ENCODE measurements around the gene ZBED5. TPM values are rescaled to one million over a fixed set of nuclear protein-coding genes. Genes with fewer than 3 reads are reported as not detected.
"Not testable (repeated sequence)": the region's sequence is repeated elsewhere in the genome, so short reads cannot be mapped to it uniquely, and the experiment has no call there.

ZBED5 gene
- polyA plus RNA-seq, 1 donor from 2014 or later, result 178 TPM

- no peak for TF ChIP-seq CTCF (IDR thresholded peaks at IDR 0.05; ENCODE audit: poor library complexity, severe bottlenecking)
- TF ChIP-seq TAF1 (IDR thresholded peaks at IDR 0.05; ENCODE audit: low read depth), result no peak
- TF ChIP-seq EP300 (conservative IDR thresholded peaks at IDR 0.05; ENCODE audit: poor library complexity, severe bottlenecking), result no peak
- no peak for TF ChIP-seq REST (IDR thresholded peaks at IDR 0.05; ENCODE audit: borderline replicate concordance)
- TF ChIP-seq SMC3 (conservative IDR thresholded peaks at IDR 0.05; ENCODE audit: poor library complexity), result no peak
- no peak for TF ChIP-seq POLR2AphosphoS5 (IDR thresholded peaks at IDR 0.05)
- no peak for TF ChIP-seq MXI1 (conservative IDR thresholded peaks at IDR 0.05; ENCODE audit: poor library complexity, severe bottlenecking)
- no peak for TF ChIP-seq RAD21 (conservative IDR thresholded peaks at IDR 0.05)
- no peak for TF ChIP-seq EZH2 (IDR thresholded peaks at IDR 0.05; ENCODE audit: borderline replicate concordance, insufficient read depth, low read length, poor library complexity, severe bottlenecking)
- Histone ChIP-seq H2AFZ (ENCODE audit: low read depth, low read length) (no peak overlapping the region), H3K9me2 (ENCODE audit: insufficient read depth, low read length) (no peaks in the 10 kb centered on the region)
These were observed 34.4 kb upstream of the ZBED5 start for GRCh38 chr11:10892250-10892649.

GRCh38 chr11:10891151-10891720 lies 33.4 kb upstream of the ZBED5 start:
- no peaks in the 10 kb centered on the region for H3K36me3 ChIP-seq (ENCODE audit: insufficient read depth, low read length)
- no peak overlapping the region for H3K27ac ChIP-seq (ENCODE audit: low read length)
- no peaks in the 10 kb centered on the region for H3K9me2 ChIP-seq (ENCODE audit: insufficient read depth, low read length)
- no peak overlapping the region for H2AFZ ChIP-seq (ENCODE audit: low read depth, low read length)
- no peaks in the 10 kb centered on the region for H3K27me3 ChIP-seq (ENCODE audit: insufficient read depth, low read depth, low read length)
- H3K9me3 ChIP-seq (ENCODE audit: low read length), result no peaks in the 10 kb centered on the region
- no peak overlapping the region for H3K4me3 ChIP-seq (ENCODE audit: low read length)
- no peaks in the 10 kb centered on the region for H3K79me2 ChIP-seq (replicated peaks; ENCODE audit: insufficient read depth, low read length)
- H3F3A ChIP-seq (ENCODE audit: insufficient read depth, low read length, poor library complexity, severe bottlenecking), result no peaks in the 10 kb centered on the region
- H4K20me1 ChIP-seq (ENCODE audit: insufficient read depth), result no peaks in the 10 kb centered on the region
- no peak overlapping the region for H3K9ac ChIP-seq (ENCODE audit: low read length)
- H3K4me2 ChIP-seq (ENCODE audit: low read length), result no peak overlapping the region
- no peak for TF ChIP-seq EP300 (conservative IDR thresholded peaks at IDR 0.05; ENCODE audit: poor library complexity, severe bottlenecking)
- no peak for TF ChIP-seq RAD21 (conservative IDR thresholded peaks at IDR 0.05)
- TF ChIP-seq TAF1 (IDR thresholded peaks at IDR 0.05; ENCODE audit: low read depth), result no peak
- no peak for TF ChIP-seq MXI1 (conservative IDR thresholded peaks at IDR 0.05; ENCODE audit: poor library complexity, severe bottlenecking)

More at GRCh38 chr11:10892250-10892649, 34.4 kb upstream of the ZBED5 start:
- no peak overlapping the region for H3K4me2 ChIP-seq (ENCODE audit: low read length)
- H3K4me3 ChIP-seq (ENCODE audit: low read length), result no peak overlapping the region
- no peaks in the 10 kb centered on the region for H4K20me1 ChIP-seq (ENCODE audit: insufficient read depth)
- H3K9ac ChIP-seq (ENCODE audit: low read length), result no peak overlapping the region
- no peaks in the 10 kb centered on the region for H3K79me2 ChIP-seq (replicated peaks; ENCODE audit: insufficient read depth, low read length)
- no peaks in the 10 kb centered on the region for H3K9me3 ChIP-seq (ENCODE audit: low read length)
- no peaks in the 10 kb centered on the region for H3K27me3 ChIP-seq (ENCODE audit: insufficient read depth, low read depth, low read length)
- H3K27ac ChIP-seq (ENCODE audit: low read length), result no peak overlapping the region
- H3F3A ChIP-seq (ENCODE audit: insufficient read depth, low read length, poor library complexity, severe bottlenecking), result no peaks in the 10 kb centered on the region
- no peaks in the 10 kb centered on the region for H3K36me3 ChIP-seq (ENCODE audit: insufficient read depth, low read length)

- H3F3A ChIP-seq (ENCODE audit: insufficient read depth, low read length, poor library complexity, severe bottlenecking); H3K79me2 ChIP-seq (replicated peaks; ENCODE audit: insufficient read depth, low read length); H3K36me3 ChIP-seq (ENCODE audit: insufficient read depth, low read length); H2AFZ ChIP-seq (ENCODE audit: low read depth, low read length); H3K27ac ChIP-seq (ENCODE audit: low read length); H3K9me3 ChIP-seq (ENCODE audit: low read length); H3K9ac ChIP-seq (ENCODE audit: low read length); H3K27me3 ChIP-seq (ENCODE audit: insufficient read depth, low read depth, low read length); H4K20me1 ChIP-seq (ENCODE audit: insufficient read depth); H3K9me2 ChIP-seq (ENCODE audit: insufficient read depth, low read length); H3K4me3 ChIP-seq (ENCODE audit: low read length); H3K4me2 ChIP-seq (ENCODE audit: low read length): not testable (repeated sequence)
These were observed 32.2 kb upstream of the ZBED5 start for GRCh38 chr11:10890083-10890482.

Data from neural cell (in vitro differentiated cells).